Brain microvascular endothelial cell (primary cell): Measurements from ENCODE around the gene CDK12.
"Not testable (repeated sequence)": the region's sequence is repeated elsewhere in the genome, so short reads cannot be mapped to it uniquely, and the experiment has no call there.

Source experiments
- DNase-seq: peaks from one replicate; pipeline ENCODE4 v3.0.0-alpha.2; 2020
- H3K27ac ChIP-seq: fragments of 250-450 bp; sonication (Bioruptor Pico); 2 replicates; pipeline ENCODE4 v1.5.1; 2020; ENCODE audit warnings: mild to moderate bottlenecking, moderate library complexity
- H3K27me3 ChIP-seq: fragments of 250-450 bp; sonication (Bioruptor Pico); replicated peaks from 2 replicates; pipeline ENCODE4 v1.5.1; 2020; ENCODE audit warnings: mild to moderate bottlenecking
- H3K36me3 ChIP-seq: fragments of 250-450 bp; sonication (Bioruptor Pico); replicated peaks from 2 replicates; pipeline ENCODE4 v1.5.1; 2020; ENCODE audit warnings: mild to moderate bottlenecking
- H3K4me3 ChIP-seq: 2 replicates; pipeline ENCODE4 v1.5.1; 2011; ENCODE audit warnings: low read depth, mild to moderate bottlenecking, control low read depth, low read length, moderate library complexity
- CTCF ChIP-seq: IDR thresholded peaks from 2 replicates; pipeline ENCODE4 v1.5.1; 2011; ENCODE audit warnings: low read depth, mild to moderate bottlenecking, moderate library complexity, low read length, control low read depth, inconsistent platforms; ENCODE audit errors: missing control alignments
- in situ Hi-C: cut with HindIII; loops from 2 replicates; pipeline ENCODE4 v1.10.0; 2017; ENCODE audit warnings: low sequenced_read_pairs, low pct_ligation_motif_present

The CDK12 gene

DNA sequence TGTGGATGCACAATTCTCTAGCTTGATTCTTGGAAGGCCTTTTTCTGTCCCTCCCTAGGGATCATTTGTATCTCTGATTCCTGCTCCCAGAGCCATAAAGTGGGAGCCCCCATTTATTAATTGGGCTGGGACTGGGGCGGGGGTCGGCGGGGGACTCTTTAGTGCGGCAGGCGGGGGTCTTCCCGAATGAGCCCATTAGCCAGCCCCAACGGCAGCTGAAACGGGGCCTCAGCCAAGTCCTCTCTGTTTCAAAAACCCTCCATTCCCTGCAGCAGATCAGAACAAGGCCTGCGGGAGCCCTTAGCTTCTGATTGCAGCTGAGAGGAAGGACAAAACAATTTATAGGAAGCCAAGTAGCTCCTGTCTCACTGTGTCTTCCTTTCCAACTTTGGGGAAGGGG, 79.3 kb downstream of the CDK12 start:
- Histone ChIP-seq H3K36me3 (no peaks in the 10 kb centered on the region), H3K27me3 (no peaks in the 10 kb centered on the region), H3K27ac (no peak overlapping the region), H3K4me3 (no peak overlapping the region)
- DNase-seq, result no peak
- in situ Hi-C loops, result no loop called here
- no peak for TF ChIP-seq CTCF

GRCh38 chr17:39541652-39542051, 80.4 kb downstream of the CDK12 start:
- in situ Hi-C loops, result no loop called here
- no peak overlapping the region for H3K27ac ChIP-seq
- no peak for DNase-seq

DNA sequence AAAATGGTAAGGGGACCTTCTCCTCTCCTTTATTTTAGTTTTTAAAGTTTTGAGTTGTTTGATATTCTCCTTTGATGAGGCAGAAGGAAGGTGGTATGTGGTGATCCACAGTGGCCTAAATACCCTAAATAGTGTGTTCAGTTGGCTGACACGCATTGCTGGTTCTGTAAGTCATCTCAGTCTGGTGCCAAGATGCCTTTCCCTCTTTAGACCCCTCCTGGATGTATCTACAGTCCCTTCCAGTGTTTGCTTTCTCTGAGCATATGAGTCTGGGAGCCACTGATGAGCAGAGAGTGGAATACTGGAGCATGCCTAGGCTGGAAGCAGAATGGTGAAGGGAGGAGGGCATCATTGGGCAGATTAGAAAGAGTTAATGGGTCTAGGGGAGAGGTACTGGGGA, 81.9 kb downstream of the CDK12 start:
- Histone ChIP-seq H3K4me3 (no peak overlapping the region), H3K27ac (no peak overlapping the region), H3K36me3 (no peaks in the 10 kb centered on the region), H3K27me3 (no peaks in the 10 kb centered on the region)
- no peak for TF ChIP-seq CTCF
- DNase-seq, result no peak
- in situ Hi-C loops, result no loop called here

More at GRCh38 chr17:39541652-39542051, 80.4 kb downstream of the CDK12 start:
- no peak overlapping the region for H3K4me3 ChIP-seq
- H3K27me3 ChIP-seq, result no peaks in the 10 kb centered on the region
- H3K36me3 ChIP-seq, result no peaks in the 10 kb centered on the region
- no peak for TF ChIP-seq CTCF

GRCh38 chr17:39543664-39544063, 82.4 kb downstream of the CDK12 start:
- Histone ChIP-seq H3K4me3 (no peak overlapping the region), H3K27me3 (no peaks in the 10 kb centered on the region), H3K36me3 (no peaks in the 10 kb centered on the region), H3K27ac (no peak overlapping the region)
- TF ChIP-seq CTCF, result no peak
- no peak for DNase-seq
- in situ Hi-C loops, result no loop called here

- H3K27ac ChIP-seq, DNase-seq, in situ Hi-C loops, H3K27me3 ChIP-seq, H3K4me3 ChIP-seq, H3K36me3 ChIP-seq: not testable (repeated sequence)
Observed at GRCh38 chr17:39544361-39544760, 83.1 kb downstream of the CDK12 start.

DNA sequence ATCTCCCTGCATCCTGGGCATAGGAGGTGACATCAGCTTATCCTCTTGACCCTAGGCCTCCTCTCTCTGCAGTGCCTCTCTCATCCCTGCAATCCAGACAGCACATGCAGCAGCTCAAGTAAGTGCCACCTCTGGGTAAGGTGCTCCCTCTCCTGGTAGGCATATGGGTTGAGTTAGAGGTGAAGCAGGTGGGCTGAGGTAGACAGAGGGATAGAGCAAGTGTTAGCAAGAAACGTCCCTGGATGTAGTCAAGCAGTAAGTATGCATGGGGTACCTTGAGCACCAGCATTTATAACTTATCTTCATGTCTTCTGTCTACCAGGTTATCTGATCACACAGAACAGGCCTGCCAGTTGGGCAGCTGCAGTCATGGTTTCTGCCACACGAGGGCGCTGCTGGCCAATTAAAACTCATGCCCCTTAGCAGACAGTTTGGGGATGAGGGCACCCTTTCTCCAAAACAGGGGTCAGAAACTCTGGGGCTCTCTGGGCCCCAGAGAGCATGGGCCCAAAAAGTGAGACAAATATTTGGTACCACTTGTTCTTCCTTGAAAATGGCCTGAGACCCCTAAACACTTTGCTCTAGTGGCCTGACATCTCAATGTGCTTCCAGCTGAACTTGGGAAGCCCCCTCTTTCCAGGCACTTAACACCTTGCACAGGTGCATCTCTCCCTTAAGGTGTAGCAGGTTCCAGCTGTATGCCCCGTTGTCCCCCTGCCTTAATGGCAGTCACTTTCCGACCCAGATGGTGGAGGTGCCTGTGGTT, 86.6 kb downstream of the CDK12 start:
- in situ Hi-C loops, result no loop called here
- H3K27me3 ChIP-seq, result no peaks in the 10 kb centered on the region
- TF ChIP-seq CTCF, result peak; percentile 91
- H3K36me3 ChIP-seq, result no peaks in the 10 kb centered on the region
- H3K27ac ChIP-seq, result no peak overlapping the region
- DNase-seq, result peak; percentile 45
- H3K4me3 ChIP-seq, result no peak overlapping the region
